Large intestine (tissue), 3 donors: ENCODE results near the gene SLC29A3. TPM values are rescaled to one million over a fixed set of nuclear protein-coding genes. Genes with fewer than 3 reads are reported as not detected.

Source experiments
- DNase-seq, 2 donors: peaks; one replicate each; pipeline versions ENCODE4 v3.0.0 to v3.0.0-alpha.2; 2013
- H3K27ac ChIP-seq: one replicate; pipeline ENCODE4 v1.5.1; 2013; ENCODE audit warnings: low read length
- H3K27me3 ChIP-seq: 2 replicates; pipeline ENCODE4 v1.6.1; 2013; ENCODE audit warnings: low read length; ENCODE audit not compliant: control insufficient read depth, insufficient read depth
- H3K36me3 ChIP-seq: 2 replicates; pipeline ENCODE4 v1.6.1; 2013; ENCODE audit warnings: low read length; ENCODE audit not compliant: control insufficient read depth, insufficient read depth
- H3K4me1 ChIP-seq: one replicate; pipeline ENCODE4 v1.6.1; 2013; ENCODE audit warnings: low read length; ENCODE audit not compliant: control insufficient read depth, insufficient read depth
- H3K4me3 ChIP-seq: one replicate; pipeline ENCODE4 v1.5.1; 2013; ENCODE audit warnings: low read length
- H3K9me3 ChIP-seq: one replicate; pipeline ENCODE4 v1.6.1; 2013; ENCODE audit warnings: mild to moderate bottlenecking, low read depth, low read length, moderate library complexity; ENCODE audit not compliant: control insufficient read depth
- WGBS: methylation state at CpG from one replicate; pipeline ENCODE4 v1.1.5; 2013; ENCODE audit warnings: low lambda C conversion rate; ENCODE audit not compliant: insufficient coverage; 5-methylcytosine and 5-hydroxymethylcytosine counted together
- polyA plus RNA-seq: library from polyadenylated mRNA; unstranded; fragments of 120-200 nt; gene quantifications from one replicate; pipeline ENCODE4 v1.2.1, GENCODE V29; 2013

SLC29A3 gene
- polyA plus RNA-seq, 1 donor: 16.2 TPM

DNA sequence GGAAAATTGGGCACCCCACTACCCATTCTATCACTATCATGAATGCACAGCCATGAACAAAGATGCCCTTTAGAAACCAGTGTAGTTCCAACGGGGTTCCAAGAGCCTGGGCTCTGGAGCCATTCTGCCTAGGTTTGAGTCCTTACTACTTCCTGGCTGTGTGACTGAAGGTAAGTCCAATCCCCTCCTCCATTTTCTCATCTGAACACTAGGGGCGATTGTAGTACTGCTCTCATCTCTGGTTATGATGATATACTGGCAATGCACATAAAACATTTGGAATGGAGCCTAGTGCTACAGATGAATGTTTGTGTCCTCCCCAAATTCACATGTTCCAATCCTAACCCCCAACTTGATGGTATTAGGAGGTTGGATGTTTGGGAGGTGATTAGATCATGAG is 49.6 kb downstream of the SLC29A3 start:
- H3K36me3 ChIP-seq: peaks cover 4% of the 10 kb centered on the region
- no peak overlapping the region for H3K27ac ChIP-seq
- no peak for DNase-seq
- no peaks in the 10 kb centered on the region for H3K9me3 ChIP-seq
- peaks cover 5% of the 10 kb centered on the region for H3K27me3 ChIP-seq
- H3K4me3 ChIP-seq: no peak overlapping the region
- H3K4me1 ChIP-seq: no peaks in the 10 kb centered on the region
- WGBS: no CpG with 5 or more reads among the region's 2 CpGs

DNA sequence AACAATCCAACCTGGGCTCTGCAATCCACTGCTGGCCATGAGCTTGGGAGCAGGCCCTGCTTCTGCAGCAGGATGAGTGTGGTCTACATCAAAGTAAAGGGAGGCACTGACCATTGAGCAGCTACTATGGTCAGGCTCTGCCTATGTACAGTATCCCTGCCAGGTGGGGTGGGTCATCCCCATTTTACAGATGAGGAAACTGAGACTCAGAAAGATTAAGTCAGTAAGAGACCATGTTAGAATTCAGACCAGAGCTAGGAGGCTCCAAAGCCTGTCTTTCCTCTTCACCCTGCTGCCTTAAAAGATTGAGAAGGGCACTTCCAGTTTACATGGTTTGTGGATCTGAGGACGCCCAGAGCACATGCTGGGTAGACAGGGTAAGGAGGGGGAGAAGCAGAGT is 50.5 kb downstream of the SLC29A3 start:
- Histone ChIP-seq H3K27me3 (peaks cover 6% of the 10 kb centered on the region), H3K4me3 (no peak overlapping the region), H3K4me1 (no peaks in the 10 kb centered on the region), H3K27ac (no peak overlapping the region), H3K9me3 (no peaks in the 10 kb centered on the region), H3K36me3 (peaks cover 2% of the 10 kb centered on the region)
- WGBS: no CpG with 5 or more reads among the region's 1 CpG
- no peak for DNase-seq

DNA sequence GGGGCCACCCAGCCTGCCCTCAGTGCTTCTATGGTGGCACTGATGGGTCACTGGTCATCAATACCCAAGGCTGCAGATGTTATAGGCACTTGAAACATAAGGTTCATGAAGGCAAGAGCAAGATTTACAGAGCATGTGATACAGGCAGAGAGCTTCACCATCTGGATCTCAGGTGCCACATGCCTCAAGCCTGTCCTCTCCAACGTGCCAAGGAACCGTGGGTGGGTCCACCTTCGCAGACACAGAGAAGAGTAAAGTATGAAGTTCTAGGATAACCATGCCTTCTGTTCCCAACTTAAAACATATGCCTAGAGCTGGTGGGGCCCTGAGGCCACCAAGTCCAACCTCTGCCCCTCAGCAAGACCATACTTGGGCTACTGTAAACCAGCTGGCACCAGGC is 51.0 kb downstream of the SLC29A3 start:
- H3K36me3 ChIP-seq: no peaks in the 10 kb centered on the region
- no peak overlapping the region for H3K4me3 ChIP-seq
- WGBS: no CpG with 5 or more reads among the region's 3 CpGs
- H3K4me1 ChIP-seq: no peaks in the 10 kb centered on the region
- no peaks in the 10 kb centered on the region for H3K9me3 ChIP-seq
- no peak overlapping the region for H3K27ac ChIP-seq
- H3K27me3 ChIP-seq: peaks cover 6% of the 10 kb centered on the region
- no peak for DNase-seq

DNA sequence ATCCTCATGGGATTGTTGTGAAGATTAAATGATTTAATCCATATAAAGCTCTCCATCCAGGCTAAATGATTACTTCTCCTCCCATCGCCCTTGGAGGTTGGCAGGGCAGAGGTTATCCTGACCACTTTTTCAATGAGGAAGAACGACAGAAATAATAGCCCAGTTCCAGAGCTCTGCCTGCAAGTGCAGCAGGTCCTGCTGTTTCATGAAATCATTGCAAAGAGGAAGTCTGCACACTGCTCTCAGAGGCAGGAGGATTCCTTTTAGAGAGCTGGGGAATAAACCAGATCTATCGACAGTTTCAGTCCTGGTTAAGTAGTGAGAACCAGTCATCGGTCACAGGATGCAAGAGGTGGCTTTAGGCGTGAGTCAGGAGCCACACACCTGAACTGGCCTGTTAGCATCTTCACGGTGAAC is 52.7 kb downstream of the SLC29A3 start:
- H3K27ac ChIP-seq: no peak overlapping the region
- H3K9me3 ChIP-seq: no peaks in the 10 kb centered on the region
- no peak for DNase-seq
- H3K4me1 ChIP-seq: peaks cover under 1% of the 10 kb centered on the region
- no peaks in the 10 kb centered on the region for H3K36me3 ChIP-seq
- no CpG with 5 or more reads among the region's 6 CpGs for WGBS
- peaks cover 6% of the 10 kb centered on the region for H3K27me3 ChIP-seq
- H3K4me3 ChIP-seq: no peak overlapping the region

DNA sequence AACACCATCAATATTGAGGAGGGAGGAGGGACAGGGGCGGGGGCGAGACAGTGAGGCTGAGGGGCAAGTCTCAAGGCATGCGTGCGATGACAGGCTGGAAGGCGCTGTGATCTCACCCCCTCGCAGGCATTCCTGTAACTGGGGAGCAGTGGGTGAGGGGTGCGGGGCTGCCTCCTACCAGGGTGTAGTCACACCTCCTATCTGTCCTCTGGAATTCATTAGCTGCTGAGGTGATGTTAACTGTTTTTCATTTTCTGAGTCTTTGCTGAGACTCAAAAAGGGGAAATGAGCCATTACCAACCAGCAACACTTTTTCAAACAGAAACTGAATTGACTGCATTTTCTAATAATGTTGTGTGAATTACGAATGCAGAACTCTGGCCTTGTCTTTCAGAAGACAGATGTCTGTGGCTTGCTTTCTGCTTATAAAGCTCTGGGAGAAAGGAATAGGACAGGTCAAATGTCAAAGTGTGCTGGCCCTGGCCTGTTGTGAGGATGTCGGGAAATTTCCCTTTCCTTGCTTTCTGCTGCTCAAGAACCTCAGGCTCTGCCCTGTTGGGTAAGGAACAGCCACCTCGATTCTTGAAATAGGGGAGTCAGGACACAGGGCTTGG is 53.9 kb downstream of the SLC29A3 start:
- WGBS: 60% methylated on average over 1 of the region's 10 CpGs
- Histone ChIP-seq H3K9me3 (no peaks in the 10 kb centered on the region), H3K4me3 (no peak overlapping the region), H3K4me1 (peaks cover 9% of the 10 kb centered on the region), H3K27ac (no peak overlapping the region), H3K27me3 (peaks cover 6% of the 10 kb centered on the region), H3K36me3 (no peaks in the 10 kb centered on the region)
- DNase-seq: no peak

DNA sequence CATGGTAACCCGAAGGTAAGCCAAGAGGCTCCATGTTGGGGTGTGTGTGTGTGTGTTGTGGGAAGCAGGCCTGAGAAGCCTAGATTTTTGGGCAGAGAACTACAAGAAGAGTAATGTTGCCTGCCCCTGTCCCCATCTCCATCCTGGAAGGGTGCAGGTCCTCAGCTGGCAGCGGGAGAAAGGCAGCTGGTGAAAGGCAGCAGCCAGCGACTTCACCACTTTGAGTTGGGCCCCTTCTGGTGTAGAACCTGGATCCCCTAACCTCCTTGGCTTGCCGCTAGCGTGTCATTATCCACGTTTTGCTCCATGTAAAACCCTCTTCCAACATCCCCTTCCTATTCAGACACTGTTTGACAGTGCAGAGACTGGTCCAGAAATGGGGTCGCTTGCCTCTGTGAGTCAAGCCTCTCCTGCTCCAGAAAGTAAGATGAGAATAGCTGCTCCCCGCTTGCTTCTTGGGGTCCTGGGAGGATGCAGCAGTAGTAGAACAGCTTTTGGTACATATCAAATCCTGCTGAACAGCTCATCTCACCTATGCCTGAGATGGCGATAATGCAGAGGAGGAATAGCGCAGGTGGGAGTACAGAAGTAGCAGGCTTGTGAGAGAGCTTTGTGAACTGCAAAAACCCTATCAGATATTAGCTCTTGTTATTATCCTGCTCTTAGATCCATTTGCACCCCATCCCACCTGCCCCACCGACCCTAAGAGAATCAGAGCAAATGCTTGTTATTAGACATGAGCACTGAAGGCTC is 55.6 kb downstream of the SLC29A3 start:
- WGBS: 67% methylated on average over 1 of the region's 11 CpGs
- peaks cover 15% of the 10 kb centered on the region for H3K4me1 ChIP-seq
- peaks cover 6% of the 10 kb centered on the region for H3K27me3 ChIP-seq
- no peak overlapping the region for H3K27ac ChIP-seq
- no peaks in the 10 kb centered on the region for H3K36me3 ChIP-seq
- H3K9me3 ChIP-seq: no peaks in the 10 kb centered on the region
- H3K4me3 ChIP-seq: no peak overlapping the region
- DNase-seq: no peak

DNA sequence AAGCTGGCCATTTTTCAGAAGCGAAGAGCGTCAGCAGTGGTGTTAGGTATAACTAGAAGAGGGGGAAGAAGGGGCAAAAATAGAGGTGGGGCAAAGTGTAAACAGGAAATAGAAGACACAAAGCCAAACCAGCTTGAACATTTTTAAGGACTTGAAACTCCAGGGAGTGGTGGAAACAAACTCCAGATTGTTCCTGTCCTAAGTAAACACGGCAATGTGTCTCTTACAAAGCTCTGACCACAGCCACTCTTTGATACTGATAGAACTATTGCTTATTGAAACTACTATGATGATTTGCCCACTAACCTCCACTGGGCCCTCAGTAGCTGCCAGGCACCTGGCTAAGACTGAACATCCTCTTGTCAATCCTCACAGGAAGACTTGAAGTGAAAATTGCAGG is 56.9 kb downstream of the SLC29A3 start:
- Histone ChIP-seq H3K4me1 (peaks cover 15% of the 10 kb centered on the region), H3K27ac (no peak overlapping the region), H3K4me3 (no peak overlapping the region), H3K36me3 (no peaks in the 10 kb centered on the region), H3K27me3 (peaks cover 6% of the 10 kb centered on the region), H3K9me3 (no peaks in the 10 kb centered on the region)
- no peak for DNase-seq
- 60% methylated on average over 1 of the region's 3 CpGs for WGBS

DNA sequence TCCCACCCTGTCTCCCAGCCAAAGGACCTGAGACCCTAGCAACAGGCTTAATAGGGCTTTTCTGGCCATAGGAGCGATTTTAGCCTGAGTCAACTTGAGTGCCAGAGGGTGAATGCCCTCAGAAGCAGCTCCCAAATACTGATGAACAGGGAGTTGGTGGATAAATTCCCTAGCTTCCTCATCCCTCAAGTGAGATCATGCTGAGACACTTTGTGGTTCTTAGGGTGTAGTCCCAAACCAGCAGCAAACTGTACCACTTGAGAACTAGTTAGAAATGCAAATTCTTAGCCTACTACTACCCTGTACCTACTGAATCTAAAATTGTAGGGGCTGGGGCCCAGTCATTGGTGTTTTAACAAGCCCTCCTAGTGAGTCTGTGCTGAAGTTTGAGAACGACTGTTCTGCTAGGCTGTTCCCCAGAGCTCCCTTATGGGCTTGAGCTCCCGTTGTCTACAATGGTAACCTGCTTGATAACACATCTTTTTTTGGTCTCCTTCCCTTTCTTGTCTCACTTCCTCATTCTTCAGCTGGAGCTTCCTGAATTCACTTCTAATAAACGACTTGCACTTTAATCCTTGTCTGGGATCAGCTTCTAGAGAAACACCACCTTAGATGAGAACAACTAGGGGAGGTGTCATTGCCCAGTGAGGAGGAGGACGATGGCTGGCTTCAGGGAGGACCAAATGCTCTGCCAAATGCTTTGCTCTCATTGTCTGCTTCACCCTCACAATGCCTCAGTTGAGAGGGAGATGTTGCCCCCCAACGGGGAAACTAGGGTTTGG is 59.5 kb downstream of the SLC29A3 start:
- Histone ChIP-seq H3K4me1 (peaks cover 15% of the 10 kb centered on the region), H3K4me3 (no peak overlapping the region), H3K9me3 (no peaks in the 10 kb centered on the region), H3K27me3 (peaks cover 2% of the 10 kb centered on the region), H3K36me3 (no peaks in the 10 kb centered on the region), H3K27ac (no peak overlapping the region)
- DNase-seq: peak in 1 of 2 donors; percentile 40
- 33% methylated on average over 1 of the region's 6 CpGs for WGBS

DNA sequence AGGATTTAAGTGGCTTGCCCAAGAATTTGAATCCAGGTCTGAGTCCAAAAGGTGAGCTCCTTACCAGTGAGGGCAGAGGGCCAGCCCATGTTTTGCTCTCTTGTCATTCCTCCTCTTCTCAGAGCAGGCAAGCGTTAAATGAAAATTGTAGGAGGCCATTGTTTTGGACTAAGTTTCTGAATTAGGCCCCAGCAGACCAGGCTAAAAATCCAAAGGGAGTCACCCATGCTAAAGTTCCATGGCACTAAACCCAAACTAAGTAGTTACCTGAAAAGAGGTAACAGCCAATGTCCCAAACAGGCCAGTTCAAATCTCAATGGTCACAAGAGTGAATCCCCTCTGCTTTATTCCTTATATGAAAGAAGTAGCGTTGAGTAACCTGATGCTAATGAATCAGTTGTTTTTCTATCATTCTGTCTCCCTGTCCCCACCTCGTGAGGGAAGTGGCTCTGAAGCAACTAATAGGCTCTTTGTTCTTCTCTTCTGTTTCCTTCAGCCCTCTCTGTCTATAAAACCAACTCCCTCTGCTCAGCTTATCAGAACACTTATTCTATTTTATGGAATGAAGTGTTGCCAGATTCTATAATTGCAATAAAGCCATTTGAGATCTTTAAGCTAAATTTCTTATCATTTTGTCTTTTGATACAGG is 60.2 kb downstream of the SLC29A3 start:
- DNase-seq: peak in 1 of 2 donors; percentile 23
- no peak overlapping the region for H3K4me3 ChIP-seq
- peaks cover 15% of the 10 kb centered on the region for H3K4me1 ChIP-seq
- H3K27ac ChIP-seq: no peak overlapping the region
- WGBS: 0% methylated on average over 1 of the region's 3 CpGs
- H3K36me3 ChIP-seq: no peaks in the 10 kb centered on the region
- H3K9me3 ChIP-seq: no peaks in the 10 kb centered on the region
- H3K27me3 ChIP-seq: no peaks in the 10 kb centered on the region

DNA sequence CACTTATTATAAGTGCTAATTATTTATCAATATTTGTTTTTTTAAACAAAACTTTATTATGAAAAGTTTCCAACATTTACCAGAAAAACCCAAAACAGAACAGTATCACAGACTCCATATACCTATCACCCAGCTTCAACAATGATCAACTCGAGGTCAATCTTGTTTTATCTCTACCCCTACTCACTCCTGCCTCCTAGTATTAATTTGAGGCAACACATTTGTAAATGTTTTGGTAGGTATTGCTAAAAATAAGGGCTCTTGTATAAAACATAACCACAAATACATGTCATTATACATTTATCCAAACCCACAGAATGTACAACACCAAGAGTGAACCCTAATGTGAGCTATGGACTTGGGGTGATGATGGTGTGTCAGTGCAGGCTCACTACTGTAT is 61.8 kb downstream of the SLC29A3 start:
- H3K27ac ChIP-seq: no peak overlapping the region
- DNase-seq: no peak
- H3K36me3 ChIP-seq: no peaks in the 10 kb centered on the region
- WGBS: no CpG with 5 or more reads among the region's 1 CpG
- H3K4me3 ChIP-seq: no peak overlapping the region
- no peaks in the 10 kb centered on the region for H3K27me3 ChIP-seq
- H3K4me1 ChIP-seq: peaks cover 15% of the 10 kb centered on the region
- H3K9me3 ChIP-seq: no peaks in the 10 kb centered on the region
